ENCODE measurements around the gene GAN.
"Not testable (repeated sequence)": the region's sequence is repeated elsewhere in the genome, so short reads cannot be mapped to it uniquely, and the experiment has no call there.

GAN gene

DNA sequence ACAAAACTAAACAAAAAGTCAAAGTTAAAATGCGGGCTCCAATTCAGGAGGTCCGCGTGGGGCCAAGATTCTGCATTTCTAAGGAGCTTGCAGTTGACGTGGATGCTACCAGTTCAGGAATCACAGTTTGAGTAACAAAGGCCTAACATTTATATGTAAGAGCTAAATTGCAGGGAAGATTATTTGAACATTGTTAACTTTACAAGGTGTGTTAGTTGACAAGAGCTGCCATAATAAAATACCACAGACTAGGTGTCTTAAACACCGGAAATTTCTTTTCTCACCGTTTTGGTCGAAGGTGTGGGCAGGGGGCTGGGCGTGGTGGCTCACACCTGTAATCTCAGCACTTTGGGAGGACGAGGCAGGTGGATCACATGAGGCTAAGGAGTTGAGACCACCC lies 105.0 kb downstream of the GAN start:
- Histone ChIP-seq H3K9me3 (no peaks in the 10 kb centered on the region), H3K36me3 (replicated peaks) (no peaks in the 10 kb centered on the region), H3K4me3 (no peak overlapping the region), H3K27me3 (ENCODE audit: low read depth) (no peaks in the 10 kb centered on the region), H3K4me1 (peaks cover under 1% of the 10 kb centered on the region; the same call in 1 of the 2 replicates)
- in situ Hi-C loops (cut with MboI; ENCODE audit: low sequenced_read_pairs): no loop called here
- no peak for DNase-seq (ENCODE audit: low spot score in 2 of 2)

- Histone ChIP-seq H3K4me1 (no peaks in the 10 kb centered on the region), H3K9me3 (no peaks in the 10 kb centered on the region), H3K36me3 (replicated peaks) (no peaks in the 10 kb centered on the region), H3K4me3 (no peak overlapping the region), H3K27me3 (ENCODE audit: low read depth) (no peaks in the 10 kb centered on the region)
- in situ Hi-C loops (cut with MboI; ENCODE audit: low sequenced_read_pairs): no loop called here
- DNase-seq (ENCODE audit: low spot score in 2 of 2): no peak
These were observed 106.4 kb downstream of the GAN start for GRCh38 chr16:81421126-81421525.

- Histone ChIP-seq H3K4me1 (no peaks in the 10 kb centered on the region), H3K9me3 (no peaks in the 10 kb centered on the region), H3K36me3 (replicated peaks) (no peaks in the 10 kb centered on the region), H3K4me3 (no peak overlapping the region), H3K27me3 (ENCODE audit: low read depth) (no peaks in the 10 kb centered on the region)
- in situ Hi-C loops (cut with MboI; ENCODE audit: low sequenced_read_pairs): no loop called here
- DNase-seq (ENCODE audit: low spot score in 2 of 2): no peak
These were observed 106.8 kb downstream of the GAN start for GRCh38 chr16:81421536-81421935.

- DNase-seq (ENCODE audit: low spot score in 2 of 2); in situ Hi-C loops (cut with MboI; ENCODE audit: low sequenced_read_pairs); H3K9me3 ChIP-seq; H3K27me3 ChIP-seq (ENCODE audit: low read depth); H3K4me3 ChIP-seq; H3K36me3 ChIP-seq (replicated peaks); H3K4me1 ChIP-seq: not testable (repeated sequence)
These were observed 107.4 kb downstream of the GAN start for GRCh38 chr16:81422153-81422552.

DNA sequence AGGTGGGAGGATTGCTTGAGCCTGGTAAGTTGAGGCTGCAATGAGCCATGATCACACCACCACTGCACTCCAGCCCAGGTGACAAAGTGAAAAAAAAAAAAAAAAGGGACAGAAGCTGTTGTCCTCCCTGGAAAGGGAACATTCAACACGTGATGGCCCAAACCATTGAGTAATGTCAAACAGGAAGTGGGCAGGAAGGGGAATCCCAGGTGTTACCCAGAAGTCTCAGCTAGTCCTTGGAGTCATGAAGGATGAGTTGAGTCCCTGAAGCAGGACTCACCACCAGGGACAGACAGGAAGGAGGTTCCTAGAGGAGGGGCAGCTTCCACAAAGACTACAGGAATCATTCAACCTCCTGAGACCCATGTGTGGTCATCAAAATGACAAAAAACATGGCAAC lies 110.0 kb downstream of the GAN start:
- Histone ChIP-seq H3K4me3 (no peak overlapping the region), H3K27me3 (ENCODE audit: low read depth) (no peaks in the 10 kb centered on the region), H3K9me3 (no peaks in the 10 kb centered on the region), H3K36me3 (replicated peaks) (no peaks in the 10 kb centered on the region), H3K4me1 (no peaks in the 10 kb centered on the region)
- in situ Hi-C loops (cut with MboI; ENCODE audit: low sequenced_read_pairs): no loop called here
- no peak for DNase-seq (ENCODE audit: low spot score in 2 of 2)

- no peaks in the 10 kb centered on the region for H3K9me3 ChIP-seq
- H3K4me1 ChIP-seq: peaks cover 10% of the 10 kb centered on the region
- in situ Hi-C loops (cut with MboI; ENCODE audit: low sequenced_read_pairs): no loop called here
- no peak overlapping the region for H3K4me3 ChIP-seq
- H3K36me3 ChIP-seq (replicated peaks): no peaks in the 10 kb centered on the region
- DNase-seq (ENCODE audit: low spot score in 2 of 2): no peak
- H3K27me3 ChIP-seq (ENCODE audit: low read depth): no peaks in the 10 kb centered on the region
These were observed 112.5 kb downstream of the GAN start for GRCh38 chr16:81427219-81427618.

- H3K9me3 ChIP-seq: no peaks in the 10 kb centered on the region
- no peaks in the 10 kb centered on the region for H3K27me3 ChIP-seq (ENCODE audit: low read depth)
- no peak overlapping the region for H3K4me3 ChIP-seq
- in situ Hi-C loops (cut with MboI; ENCODE audit: low sequenced_read_pairs): no loop called here
- no peaks in the 10 kb centered on the region for H3K36me3 ChIP-seq (replicated peaks)
- peaks cover 10% of the 10 kb centered on the region for H3K4me1 ChIP-seq
- peak in 1 of 2 experiments; percentile 63 for DNase-seq (ENCODE audit: low spot score in 2 of 2)
These were observed 114.3 kb downstream of the GAN start for GRCh38 chr16:81429045-81429521.

DNA sequence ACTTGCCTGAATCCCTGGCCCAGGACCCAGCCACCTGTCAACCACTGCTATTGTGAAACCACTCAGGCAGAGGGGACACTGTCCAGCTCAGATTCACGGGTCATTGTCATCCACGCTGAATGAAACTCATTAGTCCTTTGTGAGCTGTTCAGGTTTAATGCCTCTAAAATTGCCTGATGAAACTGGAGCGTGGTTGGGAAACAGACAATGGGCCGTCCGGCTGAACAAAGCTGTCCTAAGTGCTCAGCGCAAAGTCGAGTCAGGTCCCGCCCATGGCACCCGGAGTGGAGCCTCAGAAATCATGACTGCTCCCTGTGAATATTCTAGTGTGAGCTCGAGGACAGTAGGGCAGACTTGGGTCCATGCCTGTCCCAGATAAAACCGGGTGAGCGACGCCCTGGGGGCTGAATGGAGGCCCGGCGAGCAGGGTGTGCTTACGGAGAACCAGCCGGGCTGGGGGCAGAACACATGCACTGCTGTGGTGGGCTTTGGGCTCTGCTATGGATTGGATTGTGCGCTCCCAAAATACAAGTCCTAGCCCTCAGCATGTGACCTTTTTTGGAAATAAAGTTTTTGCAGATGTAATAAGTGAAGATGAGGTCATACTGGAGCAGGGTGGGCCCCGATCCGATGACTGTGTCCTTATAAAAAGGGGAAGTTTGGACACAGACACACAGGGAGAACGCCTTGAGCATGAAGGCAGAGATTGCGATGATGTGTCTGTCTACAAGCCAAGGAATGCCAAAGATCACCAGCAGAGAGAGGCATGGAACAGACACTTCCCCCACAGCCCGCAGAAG lies 117.0 kb downstream of the GAN start:
- Histone ChIP-seq H3K27me3 (ENCODE audit: low read depth) (no peaks in the 10 kb centered on the region), H3K4me1 (peaks cover 12% of the 10 kb centered on the region), H3K36me3 (replicated peaks) (no peaks in the 10 kb centered on the region), H3K4me3 (no peak overlapping the region), H3K9me3 (no peaks in the 10 kb centered on the region)
- in situ Hi-C loops (cut with MboI; ENCODE audit: low sequenced_read_pairs): no loop called here
- DNase-seq (ENCODE audit: low spot score in 2 of 2): peak; percentile 29 to 68

GRCh38 chr16:81432937-81433557 lies 118.3 kb downstream of the GAN start:
- H3K27me3 ChIP-seq (ENCODE audit: low read depth): peaks cover 2% of the 10 kb centered on the region; the same call in 1 of the 2 replicates
- no peaks in the 10 kb centered on the region for H3K36me3 ChIP-seq (replicated peaks)
- in situ Hi-C loops (cut with MboI; ENCODE audit: low sequenced_read_pairs): no loop called here
- DNase-seq (ENCODE audit: low spot score in 2 of 2): no peak
- H3K9me3 ChIP-seq: no peaks in the 10 kb centered on the region
- H3K4me1 ChIP-seq: peaks cover 12% of the 10 kb centered on the region
- no peak overlapping the region for H3K4me3 ChIP-seq

DNA sequence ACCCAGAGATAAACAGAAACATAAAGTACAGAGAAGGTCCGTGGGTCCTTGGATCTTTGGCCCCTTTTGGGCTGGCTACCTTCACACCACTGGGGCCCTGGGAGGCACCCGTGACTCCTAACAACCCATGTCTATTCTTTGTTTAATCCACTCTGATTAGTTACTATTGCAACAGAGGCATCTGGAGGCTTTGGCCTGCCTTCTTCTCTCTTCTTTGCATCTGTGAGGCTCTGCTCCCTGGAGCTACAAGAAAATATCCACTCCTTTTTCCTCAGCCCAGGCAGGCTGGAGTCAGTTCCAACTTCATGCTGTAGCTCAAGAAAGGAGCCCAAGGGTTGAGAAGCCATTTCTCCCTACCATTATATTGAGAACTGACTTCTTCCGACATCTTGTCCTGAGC lies 120.3 kb downstream of the GAN start:
- Histone ChIP-seq H3K36me3 (replicated peaks) (no peaks in the 10 kb centered on the region), H3K27me3 (ENCODE audit: low read depth) (peaks cover 19% of the 10 kb centered on the region), H3K9me3 (no peaks in the 10 kb centered on the region), H3K4me1 (peaks cover 12% of the 10 kb centered on the region), H3K4me3 (no peak overlapping the region)
- in situ Hi-C loops (cut with MboI; ENCODE audit: low sequenced_read_pairs): no loop called here
- no peak for DNase-seq (ENCODE audit: low spot score in 2 of 2)

DNA sequence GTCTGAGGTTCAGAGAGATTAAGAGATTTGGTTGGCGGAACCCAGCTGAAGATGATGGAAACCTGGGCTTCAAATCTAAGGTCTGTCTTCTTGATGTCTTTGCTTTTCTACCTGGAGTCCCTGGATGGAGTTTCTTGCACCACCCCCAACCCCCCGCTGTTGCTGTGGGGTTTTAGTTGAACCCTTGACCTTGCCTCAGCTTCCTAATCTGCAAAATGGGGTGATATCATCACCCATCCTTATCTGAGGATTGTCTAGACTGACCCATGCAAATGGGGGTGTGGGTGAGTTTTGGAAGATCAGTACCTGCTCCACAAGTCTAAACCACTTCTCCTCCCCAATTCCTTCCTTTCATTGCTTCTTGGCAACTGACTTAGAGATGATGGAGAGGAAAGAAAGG lies 120.8 kb downstream of the GAN start:
- in situ Hi-C loops (cut with MboI; ENCODE audit: low sequenced_read_pairs): no loop called here
- Histone ChIP-seq H3K27me3 (ENCODE audit: low read depth) (peaks cover 22% of the 10 kb centered on the region), H3K4me3 (no peak overlapping the region), H3K9me3 (no peaks in the 10 kb centered on the region), H3K36me3 (replicated peaks) (no peaks in the 10 kb centered on the region), H3K4me1 (peaks cover 12% of the 10 kb centered on the region)
- DNase-seq (ENCODE audit: low spot score in 2 of 2): no peak

GRCh38 chr16:81436386-81436785 lies 121.6 kb downstream of the GAN start:
- H3K36me3 ChIP-seq (replicated peaks): no peaks in the 10 kb centered on the region
- H3K9me3 ChIP-seq: no peaks in the 10 kb centered on the region
- H3K27me3 ChIP-seq (ENCODE audit: low read depth): peaks cover 30% of the 10 kb centered on the region
- H3K4me1 ChIP-seq: peaks cover 7% of the 10 kb centered on the region
- in situ Hi-C loops (cut with MboI; ENCODE audit: low sequenced_read_pairs): no loop called here
- no peak overlapping the region for H3K4me3 ChIP-seq
- DNase-seq (ENCODE audit: low spot score in 2 of 2): no peak

DNA sequence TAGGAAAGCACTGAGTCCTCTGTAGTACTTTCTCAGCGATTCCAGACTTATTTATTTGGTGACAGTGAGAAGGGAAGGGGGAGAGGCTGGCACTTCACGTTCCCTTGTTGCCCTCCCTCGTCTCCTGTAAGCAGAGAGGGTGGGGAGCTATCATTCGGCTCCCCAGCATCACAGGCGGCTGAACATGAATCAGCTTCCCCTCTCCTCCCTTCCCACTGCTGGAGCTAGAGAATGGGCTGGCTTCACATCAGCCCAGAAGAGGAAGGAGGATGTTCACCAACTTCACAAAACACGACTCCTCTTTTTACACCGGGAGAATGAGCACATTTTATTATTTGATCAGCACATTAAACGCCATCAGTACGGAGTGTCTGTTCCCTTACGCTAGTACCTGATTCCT lies 123.1 kb downstream of the GAN start:
- Histone ChIP-seq H3K36me3 (replicated peaks) (no peaks in the 10 kb centered on the region), H3K27me3 (ENCODE audit: low read depth) (peaks cover 30% of the 10 kb centered on the region), H3K4me3 (no peak overlapping the region), H3K4me1 (0 out of 2 replicates have a peak, but pooled peaks cover 2% of the 10 kb centered on the region), H3K9me3 (no peaks in the 10 kb centered on the region)
- in situ Hi-C loops (cut with MboI; ENCODE audit: low sequenced_read_pairs): no loop called here
- DNase-seq (ENCODE audit: low spot score in 2 of 2): no peak
